NCI-H2171 treated with DMSO at 0.1 percent for 48 hours (cell line): ENCODE measurements around the gene KRTAP10-3.
"Not testable (repeated sequence)": the region's sequence is repeated elsewhere in the genome, so short reads cannot be mapped to it uniquely, and the experiment has no call there.

Experiments
- DNase-seq: peaks from one replicate; lab custom pipeline; 2025; lab: John Stamatoyannopoulos, UW

The KRTAP10-3 gene, protein sequence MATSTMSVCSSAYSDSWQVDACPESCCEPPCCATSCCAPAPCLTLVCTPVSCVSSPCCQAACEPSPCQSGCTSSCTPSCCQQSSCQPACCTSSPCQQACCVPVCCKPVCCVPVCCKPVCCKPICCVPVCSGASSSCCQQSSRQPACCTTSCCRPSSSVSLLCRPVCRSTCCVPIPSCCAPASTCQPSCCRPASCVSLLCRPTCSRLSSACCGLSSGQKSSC

DNA sequence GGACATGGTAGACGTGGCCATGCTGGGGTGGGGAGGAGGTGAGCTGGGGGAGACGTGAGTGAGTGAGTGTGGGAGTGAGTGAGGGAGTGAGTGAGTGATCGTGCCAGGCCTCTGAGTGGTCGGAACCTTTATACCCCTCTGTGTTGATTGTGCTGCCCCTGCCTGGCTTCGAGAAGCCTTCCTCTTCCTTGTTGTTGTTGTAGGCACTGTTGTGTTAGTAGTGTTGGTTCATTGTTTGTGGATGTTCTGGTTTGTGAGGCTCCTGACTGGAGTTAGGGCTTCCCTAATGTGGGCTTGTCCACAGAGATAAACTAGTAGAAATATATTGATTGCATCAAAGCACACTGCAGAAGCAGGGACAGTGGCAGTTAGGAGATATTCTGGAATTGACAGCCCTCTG, at the start of gene KRTAP10-3:
Gene KRTAP10-3 (minus strand): TSS at position 101 of the 400 bp plus-strand sequence. CDS start 80 bp downstream, at position 21.
- DNase-seq, result no peak

DNA sequence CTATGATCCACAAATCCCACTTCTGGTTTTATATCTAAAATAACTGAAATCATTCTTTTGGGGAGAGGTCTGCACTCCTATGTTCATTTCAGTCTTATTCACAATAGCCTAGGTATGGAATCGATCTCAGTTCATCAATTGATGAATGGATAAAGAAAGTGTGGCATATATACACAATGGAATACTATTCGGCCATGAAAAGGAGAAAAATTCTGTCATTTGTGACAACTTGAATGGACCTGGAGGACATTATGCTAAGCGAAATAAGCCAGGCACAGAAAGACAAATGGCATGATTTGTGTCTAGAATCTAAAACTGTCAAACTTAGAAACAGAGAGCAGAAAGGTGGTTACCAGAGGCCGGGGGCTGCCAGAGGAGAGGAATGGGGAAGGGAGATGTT, 47.9 kb upstream of the KRTAP10-3 start:
- no peak for DNase-seq

DNA sequence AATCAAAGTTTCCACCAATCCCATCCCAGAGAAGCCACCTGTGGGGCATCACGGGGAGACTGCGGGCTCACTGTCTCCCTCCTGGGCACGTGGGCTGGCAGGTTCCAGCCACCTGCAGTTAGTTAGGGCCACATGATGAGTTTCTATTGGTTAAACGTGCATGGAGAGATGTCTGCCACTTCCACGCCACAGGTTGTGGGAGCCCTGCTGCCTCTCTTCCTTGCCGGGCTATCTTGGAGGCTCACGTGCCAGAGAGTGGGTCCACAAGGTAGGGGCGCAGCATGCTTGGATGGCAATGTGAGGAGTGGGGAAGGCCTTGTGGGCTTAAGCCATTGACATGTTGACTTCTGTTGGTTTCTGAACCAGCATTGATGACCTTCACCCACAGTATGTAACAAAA, 45.3 kb upstream of the KRTAP10-3 start:
- DNase-seq, result no peak

DNA sequence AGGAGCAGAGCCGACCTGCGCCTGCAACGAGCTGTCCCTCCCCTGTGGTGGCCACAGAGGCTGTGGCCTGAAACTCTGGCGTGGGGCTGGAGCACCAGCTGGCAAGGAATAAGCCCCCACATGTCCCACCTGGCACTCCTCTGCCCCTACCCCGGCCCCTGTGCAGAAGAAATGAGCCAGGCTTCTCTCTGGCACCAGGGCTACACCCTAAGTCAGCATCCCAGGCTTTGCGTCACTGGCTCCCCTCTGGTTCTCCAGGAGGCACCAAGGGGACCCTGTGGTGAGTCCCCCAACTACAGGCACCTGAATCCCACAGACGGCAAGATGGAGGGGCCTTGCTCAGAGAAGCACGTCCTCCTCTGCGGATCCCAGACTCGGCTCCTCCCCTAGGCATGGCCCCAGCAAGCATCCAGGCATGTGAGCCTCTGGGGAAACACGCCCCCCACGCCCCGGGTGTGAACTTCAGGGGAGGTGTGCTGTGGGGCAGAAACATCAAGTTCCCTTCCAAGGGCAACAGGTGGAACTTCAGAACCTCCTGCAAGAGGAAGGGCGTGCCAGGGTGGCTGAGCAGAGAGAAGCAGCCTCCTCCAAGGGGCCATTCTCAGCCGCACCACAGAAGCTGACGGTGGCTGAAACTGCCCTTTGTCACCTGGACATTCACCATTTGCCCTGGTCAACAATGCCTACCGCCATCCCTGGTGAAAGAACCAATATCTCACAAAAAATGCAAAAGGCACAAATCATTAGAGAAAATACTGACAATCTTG, 44.7 kb upstream of the KRTAP10-3 start:
- no peak for DNase-seq

DNA sequence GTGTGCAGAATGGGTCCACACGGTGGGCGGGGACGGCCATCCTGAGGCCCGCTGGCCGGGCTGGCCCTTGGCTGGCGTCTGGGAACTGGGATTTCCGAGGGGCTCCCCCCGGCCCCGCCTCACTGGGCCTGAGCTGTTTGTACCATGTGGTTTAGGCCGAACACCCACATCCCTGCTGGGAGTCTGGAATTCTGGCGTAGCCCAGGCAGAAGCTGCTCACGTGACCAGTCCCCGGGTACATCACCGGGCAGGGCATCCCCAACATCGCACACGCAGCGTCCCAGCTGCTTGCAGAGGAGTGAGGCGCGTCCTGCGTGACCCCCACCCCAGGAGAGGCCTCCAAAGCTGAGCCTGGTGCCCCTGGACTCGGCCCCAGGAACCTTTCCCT, 43.9 kb upstream of the KRTAP10-3 start:
- DNase-seq, result no peak

DNA sequence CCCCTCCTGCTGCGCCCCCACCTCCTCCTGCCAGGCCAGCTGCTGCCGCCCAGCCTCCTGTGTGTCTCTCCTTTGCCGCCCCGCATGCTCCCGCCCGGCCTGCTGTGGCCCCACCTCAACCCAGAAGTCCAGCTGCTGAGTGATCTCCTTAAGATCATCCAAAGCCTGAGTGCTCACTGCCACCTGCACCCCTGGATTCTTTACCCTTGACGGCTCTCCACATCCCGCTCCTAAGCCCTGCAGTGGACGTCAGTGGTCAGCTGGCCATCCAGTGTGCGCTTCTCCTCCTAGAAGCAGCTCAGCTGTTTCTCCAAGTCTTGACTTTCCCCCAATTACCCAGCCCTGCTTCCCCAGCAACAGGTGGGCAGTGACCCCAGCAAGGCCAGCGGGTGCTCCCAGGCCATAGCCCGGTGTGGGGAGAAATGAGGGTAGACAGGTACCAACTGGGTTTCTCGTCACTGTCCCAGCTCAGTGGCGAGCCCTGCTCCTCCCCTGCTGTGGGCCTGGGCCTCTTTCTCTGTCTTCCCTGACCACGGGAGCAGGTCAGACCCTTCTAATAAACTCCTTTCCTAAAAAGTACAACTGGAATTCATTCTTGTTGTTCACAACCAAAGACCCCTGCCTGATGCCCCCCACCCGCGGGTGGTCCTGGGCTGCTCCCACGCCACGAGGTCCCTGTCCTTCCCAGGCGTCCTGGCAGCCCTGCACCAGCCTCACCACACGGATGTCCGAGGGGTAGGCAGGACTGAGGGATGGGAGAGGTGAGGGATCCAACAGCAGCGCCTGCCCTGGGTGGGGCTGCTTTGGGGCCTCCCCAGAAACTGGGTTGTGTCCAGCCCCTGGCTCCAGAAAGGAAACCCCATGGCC, 43.2 kb upstream of the KRTAP10-3 start:
- peak; percentile 52 for DNase-seq

DNA sequence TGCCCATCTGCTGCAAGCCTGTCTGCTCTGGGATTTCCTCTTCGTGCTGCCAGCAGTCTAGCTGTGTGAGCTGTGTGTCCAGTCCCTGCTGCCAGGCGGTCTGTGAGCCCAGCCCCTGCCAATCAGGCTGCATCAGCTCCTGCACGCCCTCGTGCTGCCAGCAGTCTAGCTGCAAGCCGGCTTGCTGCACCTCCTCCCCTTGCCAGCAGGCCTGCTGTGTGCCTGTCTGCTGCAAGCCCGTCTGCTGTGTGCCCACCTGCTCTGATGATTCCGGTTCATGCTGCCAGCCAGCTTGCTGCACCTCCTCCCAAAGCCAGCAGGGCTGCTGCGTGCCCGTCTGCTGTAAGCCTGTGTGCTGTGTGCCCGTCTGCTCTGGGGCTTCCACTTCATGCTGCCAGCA, 42.5 kb upstream of the KRTAP10-3 start:
- peak; percentile 57 for DNase-seq

DNA sequence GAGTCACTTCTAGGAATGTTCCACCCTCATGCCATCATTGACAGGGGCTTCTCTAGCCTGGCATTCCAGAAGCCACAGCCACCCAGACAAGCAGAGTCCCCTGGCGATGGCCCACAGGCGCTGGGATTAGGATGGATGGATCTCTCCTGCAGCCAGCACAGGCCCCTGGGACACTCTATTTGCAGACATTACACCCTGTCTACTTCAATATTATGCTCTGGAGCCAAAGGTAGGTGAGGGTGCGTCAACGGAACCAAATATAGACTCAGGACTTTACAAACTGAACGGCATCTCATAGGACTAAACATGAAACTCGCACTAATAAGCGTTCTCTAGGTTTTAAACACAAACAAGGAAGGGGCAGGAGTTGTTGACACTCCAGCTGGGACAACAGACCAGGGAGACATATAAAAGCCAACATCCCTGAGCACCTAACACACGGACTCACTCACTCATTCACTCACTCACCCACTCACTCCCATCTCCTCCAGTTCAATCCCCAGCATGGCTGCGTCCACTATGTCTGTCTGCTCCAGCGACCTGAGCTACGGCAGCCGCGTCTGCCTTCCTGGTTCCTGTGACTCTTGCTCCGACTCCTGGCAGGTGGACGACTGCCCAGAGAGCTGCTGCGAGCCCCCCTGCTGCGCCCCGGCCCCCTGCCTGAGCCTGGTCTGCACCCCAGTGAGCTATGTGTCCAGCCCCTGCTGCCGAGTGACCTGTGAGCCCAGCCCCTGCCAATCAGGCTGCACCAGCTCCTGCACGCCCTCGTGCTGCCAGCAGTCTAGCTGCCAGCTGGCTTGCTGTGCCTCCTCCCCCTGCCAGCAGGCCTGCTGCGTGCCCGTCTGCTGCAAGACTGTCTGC, 41.8 kb upstream of the KRTAP10-3 start, which contains the start of gene KRTAP10-7:
Gene KRTAP10-7 (plus strand): TSS at position 480 of the 861 bp plus-strand sequence. CDS start 25 bp downstream, at position 505.
- DNase-seq, result not testable (repeated sequence)

DNA sequence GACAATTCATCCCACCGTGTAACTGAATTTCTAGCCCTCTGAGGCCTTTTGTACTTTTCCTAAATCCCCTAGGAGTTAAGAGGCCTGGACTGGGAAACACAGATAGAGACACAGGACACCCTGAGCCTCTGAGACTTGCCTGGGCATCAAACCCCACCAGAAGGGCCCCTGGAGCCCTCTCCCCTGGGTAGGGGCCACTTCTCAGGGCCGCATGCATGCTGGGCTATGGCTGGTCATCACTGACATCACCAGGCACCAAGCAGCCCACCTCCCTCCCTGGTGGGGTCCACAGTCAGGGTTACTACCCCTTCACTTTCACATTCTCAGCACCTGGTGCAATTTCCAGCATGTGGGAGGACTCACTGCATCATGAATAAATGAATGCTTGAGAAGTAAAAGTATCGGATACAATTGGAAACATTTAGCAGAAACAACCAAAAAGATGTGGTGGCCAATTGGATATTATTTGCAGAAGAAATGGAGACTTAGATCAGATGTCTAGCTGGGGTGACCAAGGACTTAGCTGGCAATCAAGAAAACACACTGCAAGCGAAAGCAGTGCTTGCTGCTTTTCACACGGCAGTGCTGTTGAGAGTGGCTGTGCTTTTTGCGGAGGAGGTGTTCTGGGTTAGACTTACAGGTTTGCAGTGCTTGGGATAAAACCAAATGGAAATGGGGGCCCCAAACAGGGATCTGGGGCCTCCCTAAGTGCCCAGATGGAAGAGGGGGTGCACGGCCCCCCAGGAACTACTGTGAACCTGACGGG, 40.9 kb upstream of the KRTAP10-3 start:
- DNase-seq, result no peak

DNA sequence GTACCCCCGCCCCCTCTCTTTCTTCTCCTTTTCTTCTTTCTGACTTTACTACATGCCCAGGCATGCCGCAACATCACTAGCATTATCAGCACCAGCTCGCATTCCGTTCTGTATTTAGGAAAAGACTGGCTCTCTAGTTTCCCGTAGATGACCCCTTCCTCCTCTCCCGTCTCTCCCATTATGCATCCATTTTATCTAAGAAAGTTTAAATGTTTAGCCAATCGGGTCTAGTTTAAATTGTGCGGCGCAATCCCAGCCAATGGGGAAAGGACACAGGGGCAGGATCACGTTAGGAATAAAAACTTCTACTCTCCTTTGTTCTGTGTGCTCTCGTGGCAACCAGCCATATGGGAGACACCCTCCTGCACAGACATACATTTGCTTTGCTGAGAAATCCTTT, 39.5 kb upstream of the KRTAP10-3 start:
- peak; percentile 19 for DNase-seq

DNA sequence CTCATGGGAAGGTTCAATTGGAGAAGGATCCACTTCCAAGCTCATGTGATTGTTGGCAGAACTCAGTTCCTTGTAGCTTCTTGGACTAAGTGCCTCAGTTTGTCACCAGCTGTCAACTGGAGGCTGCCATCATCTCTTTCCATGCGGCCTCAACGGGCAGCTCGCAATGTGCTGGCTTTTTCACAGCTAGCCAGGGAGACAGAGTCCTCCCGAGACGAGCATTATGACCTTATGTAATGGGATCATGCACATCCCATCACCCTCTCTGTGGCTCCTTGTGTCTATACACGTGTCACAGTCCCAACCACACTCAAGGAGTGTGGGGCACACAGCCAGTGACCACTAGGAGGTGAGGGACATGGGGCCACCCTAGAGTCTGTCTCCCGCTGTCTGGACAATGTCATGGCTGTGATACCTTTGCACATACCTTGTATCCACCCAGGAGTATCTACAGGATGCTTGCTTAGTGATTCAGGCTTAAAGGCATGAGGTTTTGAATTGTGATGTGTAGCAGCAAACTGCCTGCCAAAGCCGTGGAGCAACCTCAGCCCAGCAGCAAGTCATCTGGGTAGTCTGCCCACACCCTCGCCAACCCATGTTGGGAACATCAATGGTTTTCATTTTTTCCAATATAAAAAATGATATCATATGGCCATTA, 37.6 kb upstream of the KRTAP10-3 start:
- DNase-seq, result no peak

DNA sequence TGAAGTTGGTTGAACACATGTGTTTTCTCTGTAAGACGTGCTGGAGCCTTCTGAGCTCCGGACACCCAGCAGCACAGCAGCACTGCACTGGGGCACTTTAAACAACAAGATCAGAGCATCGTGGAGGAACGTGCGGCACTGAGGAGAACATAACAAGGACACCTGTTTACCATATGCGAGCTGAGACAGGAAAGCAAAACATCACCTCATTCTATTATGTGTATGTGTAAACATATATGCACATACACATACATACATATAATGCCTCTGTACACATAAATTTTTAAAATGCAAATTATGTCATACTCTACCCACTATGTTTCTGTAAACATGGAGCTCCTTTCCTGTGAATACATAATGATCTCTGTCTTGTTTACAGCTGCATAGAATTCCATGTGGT, 36.9 kb upstream of the KRTAP10-3 start:
- no peak for DNase-seq

DNA sequence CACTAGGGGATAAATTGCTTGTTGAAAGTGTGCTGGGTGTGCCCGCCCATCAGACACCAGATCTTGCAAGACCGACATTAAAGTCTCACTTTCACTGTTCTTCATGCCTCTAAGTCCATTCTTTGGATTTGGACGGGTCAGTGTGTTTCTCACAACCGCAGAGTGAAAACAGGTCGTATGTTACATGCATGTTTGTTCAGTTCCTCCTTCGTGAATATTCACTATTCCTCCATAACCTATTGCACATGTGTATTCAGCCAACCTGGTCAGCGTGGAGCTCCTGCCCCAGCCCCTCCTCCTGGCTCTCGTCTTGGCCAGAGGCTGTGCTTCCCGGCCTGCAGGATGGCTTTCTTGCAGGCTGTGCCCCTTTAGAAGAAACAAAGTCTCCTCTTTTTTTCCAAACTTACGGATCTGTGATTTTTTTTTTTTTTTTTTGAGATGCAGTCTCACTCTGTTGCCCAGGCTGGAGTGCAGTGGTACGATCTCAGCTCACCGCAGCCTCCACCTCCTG, 35.9 kb upstream of the KRTAP10-3 start:
- DNase-seq, result no peak

DNA sequence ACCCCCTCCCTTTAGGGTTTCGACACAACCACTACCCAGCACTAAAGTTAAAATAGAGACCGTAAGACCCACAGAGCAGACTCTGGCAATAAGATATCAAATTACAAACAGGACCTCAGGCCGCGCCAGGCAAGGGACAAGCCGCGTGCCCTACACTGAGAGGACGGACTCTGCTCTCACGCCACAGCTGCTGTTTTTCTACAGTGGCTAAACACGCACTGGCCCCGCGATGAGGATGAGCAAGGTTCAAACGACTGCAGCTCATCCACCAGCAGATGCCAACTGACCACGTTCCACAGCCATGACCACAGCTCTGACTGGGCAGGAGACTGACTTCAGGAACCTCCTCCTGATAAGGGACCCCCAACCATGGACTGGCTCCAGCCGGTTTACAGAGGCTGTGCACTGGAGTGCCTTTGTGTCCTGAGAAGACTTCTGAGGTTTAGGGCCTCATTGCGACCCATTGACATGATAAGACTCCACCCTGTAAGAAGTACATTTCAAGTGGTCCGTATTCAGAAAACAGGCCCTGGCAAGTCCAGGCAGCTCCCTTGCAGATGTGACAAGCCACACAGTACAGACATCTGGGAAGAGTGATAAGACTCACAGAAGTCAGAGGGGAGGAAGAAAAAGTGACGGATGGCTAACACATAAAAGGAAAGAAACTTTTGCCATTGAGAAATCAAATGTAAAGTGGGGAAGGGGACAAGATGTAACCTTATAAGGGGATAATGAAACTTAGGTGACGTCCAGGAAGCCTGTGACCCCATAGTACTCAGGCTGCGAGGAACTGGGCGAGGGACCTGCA, 35.2 kb upstream of the KRTAP10-3 start:
- DNase-seq, result peak; percentile 10

DNA sequence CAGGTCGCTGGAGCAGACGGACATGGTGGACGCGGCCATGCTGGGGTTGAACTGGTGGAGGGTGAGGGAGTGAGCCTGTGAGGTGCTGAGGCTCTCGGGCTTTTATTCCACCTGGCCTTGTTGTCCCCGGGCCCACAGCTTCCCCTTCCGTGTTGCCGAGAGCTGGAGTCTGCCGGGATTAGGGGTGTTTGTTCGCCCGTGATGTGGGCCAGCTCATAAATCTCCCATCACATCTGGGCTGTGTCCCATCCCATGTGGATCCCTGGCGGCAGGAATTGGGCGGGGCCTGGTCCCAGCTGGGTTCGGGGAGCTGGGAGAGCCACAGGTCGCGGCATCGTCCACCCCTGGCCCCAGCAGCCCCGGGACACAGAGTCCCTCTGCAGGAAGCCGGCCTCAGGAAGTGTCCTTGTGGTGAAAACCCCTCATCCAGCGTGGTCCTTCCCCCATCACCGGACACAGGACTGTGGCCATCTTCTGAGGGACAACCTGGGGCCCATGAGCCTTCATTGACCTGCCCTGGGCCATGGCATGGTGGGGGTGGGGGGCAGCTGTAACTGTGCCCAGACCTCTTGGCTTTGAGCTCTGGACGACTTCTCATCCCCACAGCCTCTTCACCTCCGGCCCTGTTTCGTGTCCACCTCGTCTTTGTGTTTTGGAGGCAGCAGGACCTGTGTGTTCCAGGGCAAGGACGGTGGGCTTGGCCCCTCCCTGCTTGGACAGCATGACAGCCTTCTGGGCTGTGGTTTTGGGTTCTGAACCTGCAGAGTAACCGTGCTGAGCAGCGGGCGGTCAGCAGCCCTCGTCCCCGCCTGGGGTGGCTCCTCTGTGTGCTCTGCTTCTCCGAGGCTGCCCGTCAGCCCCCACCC, 34.1 kb upstream of the KRTAP10-3 start, which contains the start of gene KRTAP10-6:
Gene KRTAP10-6 (minus strand): TSS at position 60 of the 866 bp plus-strand sequence. CDS start 21 bp downstream, at position 39.
- no peak for DNase-seq

DNA sequence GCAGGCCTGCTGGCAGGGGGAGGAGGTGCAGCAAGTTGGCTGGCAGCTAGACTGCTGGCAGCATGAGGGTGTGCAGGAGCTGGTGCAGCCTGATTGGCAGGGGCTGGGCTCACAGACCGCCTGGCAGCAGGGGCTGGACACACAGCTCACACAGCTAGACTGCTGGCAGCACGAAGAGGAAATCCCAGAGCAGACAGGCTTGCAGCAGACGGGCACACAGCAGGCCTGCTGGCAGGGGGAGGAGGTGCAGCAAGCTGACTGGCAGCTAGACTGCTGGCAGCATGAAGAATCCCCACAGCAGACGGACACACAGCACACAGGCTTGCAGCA, 33.2 kb upstream of the KRTAP10-3 start:
- DNase-seq, result not testable (repeated sequence)

DNA sequence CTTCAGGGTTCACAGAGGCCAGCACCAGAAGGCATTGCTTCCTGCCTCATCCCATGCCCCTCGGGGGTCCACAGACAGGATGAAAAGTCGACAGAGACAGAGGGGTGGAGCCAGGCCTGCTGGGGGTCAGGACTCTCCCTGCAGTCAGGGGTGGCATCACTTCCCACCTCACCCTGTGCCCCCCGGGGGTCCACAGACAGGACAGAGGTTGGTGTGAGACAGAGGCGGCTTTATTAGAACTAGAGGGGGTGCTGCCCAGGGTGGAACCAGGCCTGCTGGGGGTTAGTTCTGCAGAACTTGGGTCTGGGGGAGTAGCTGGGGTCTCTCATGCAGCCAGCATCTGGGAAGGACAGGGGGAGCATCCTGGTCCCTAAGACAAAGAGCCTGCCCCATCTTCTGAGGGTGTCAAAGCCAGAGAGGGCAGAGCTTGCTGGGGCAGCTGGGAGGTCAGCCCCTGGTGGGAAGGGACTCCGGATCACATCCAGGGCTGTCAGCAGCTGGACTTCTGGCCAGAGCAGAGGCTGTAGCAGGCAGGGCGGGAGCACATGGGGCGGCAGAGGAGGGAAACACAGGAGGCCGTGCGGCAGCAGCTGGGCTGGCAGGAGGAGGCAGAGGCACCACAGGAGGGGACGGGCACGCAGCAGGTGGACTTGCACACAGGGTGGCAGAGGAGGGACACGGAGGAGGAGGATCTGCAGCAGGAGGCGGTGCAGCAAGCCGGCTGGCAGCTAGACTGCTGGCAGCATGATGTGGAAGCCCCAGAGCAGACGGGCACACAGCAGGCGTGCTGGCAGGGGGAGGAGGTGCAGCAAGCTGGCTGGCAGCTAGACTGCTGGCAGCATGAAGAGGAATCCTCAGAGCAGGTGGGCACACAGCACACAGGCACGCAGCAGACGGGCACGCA, 32.6 kb upstream of the KRTAP10-3 start:
- DNase-seq, result peak; percentile 36
